ENCODE data around the gene VCX2.
"Not testable (repeated sequence)": the region's sequence is repeated elsewhere in the genome, so short reads cannot be mapped to it uniquely, and the experiment has no call there.

The VCX2 gene

GRCh38 chrX:8171169-8171568 is at the start of gene VCX2:
Gene VCX2, minus strand, starts transcription at chrX:8171267. Its CDS starts 624 bp downstream, at chrX:8170643.
- DNase-seq, result not testable (repeated sequence)

DNA sequence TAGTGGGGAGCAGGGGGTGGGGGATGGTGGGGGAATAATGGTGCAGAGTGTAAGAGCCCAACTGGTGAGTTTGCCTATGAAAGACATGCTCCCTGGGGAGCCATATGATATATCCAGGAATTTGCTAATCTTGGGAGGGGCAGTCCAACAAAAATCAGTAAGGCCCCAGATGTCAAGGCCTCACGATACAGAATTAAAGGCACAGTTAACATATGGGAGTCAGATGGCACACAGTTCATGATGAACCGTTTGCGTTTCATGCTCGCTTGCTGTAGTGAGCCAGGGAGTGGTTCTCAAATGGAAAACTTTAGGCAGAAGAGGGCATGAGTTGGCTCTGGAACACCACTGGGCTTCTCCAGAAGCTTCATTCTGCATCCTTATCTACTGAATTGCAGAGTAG is 33.9 kb upstream of the VCX2 start:
- no peak for DNase-seq

GRCh38 chrX:8204169-8204935 is 33.3 kb upstream of the VCX2 start:
- no peak for DNase-seq

GRCh38 chrX:8201896-8202331 is 30.8 kb upstream of the VCX2 start:
- peak in 24 of 51 donors; percentile 0 to 43 (median 6) for DNase-seq

- DNase-seq, result no peak
Measured at GRCh38 chrX:8196776-8197175, 25.7 kb upstream of the VCX2 start.

DNA sequence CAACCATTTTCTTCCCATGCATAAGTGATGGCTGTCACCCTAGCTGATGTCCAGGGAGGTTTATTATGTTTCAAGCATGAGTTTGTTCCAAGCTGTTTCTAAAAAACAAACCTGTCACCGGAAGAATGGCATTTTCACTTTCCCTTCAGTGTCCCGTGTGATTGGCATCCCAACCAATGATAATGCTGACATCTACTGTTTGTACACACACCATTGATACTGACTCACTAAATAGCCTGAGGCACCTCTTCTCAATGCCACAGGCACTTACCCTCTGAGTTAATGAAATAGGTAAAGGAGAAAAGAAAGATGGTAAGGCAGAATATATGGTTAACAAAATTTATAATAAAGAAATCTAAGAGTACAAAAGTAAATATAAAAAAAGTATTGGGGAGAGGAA is 23.1 kb upstream of the VCX2 start:
- no peak for DNase-seq

DNA sequence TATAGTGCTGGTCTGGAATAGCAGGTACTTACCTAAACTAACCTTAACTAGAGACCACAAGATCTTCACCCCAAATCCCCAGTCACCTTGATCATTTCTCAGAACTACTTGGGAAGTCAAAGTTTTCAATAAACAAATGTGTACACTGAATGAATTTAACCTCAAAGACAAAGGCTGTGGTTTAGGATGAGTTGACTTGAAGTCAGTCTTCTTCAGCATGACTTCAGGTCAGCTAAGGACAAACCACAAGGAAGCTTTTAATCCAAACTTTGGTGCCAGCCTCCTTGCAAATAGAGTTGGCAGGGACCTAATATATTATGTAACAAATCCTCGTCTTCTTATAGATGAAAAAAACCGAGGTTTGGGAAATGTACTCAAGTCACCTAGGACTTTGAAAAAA is 21.2 kb upstream of the VCX2 start:
- no peak for DNase-seq

DNA sequence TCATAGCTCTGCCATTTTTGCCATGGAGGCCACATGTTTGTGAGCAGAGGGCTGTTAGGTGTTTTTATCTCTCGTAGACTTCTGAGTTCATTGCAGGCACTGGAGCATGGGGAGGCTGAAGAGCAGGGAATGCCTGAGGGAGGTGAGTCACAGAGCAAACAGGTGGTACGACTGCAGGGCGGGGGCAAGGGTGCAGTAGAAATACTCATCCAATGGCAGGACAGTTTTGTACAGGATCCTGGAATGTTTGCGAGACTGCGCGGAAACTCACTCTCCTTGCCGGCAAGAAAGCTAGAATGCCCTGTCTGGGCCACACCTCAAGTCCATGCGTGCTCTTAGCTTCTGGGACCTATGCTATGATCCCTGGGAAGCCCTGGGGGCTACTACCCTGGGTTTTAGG is 20.0 kb upstream of the VCX2 start:
- DNase-seq, result no peak

- DNase-seq, result no peak
Measured at GRCh38 chrX:8190341-8190830, 19.3 kb upstream of the VCX2 start.

- DNase-seq, result no peak
Measured at GRCh38 chrX:8189096-8189830, 18.2 kb upstream of the VCX2 start.

DNA sequence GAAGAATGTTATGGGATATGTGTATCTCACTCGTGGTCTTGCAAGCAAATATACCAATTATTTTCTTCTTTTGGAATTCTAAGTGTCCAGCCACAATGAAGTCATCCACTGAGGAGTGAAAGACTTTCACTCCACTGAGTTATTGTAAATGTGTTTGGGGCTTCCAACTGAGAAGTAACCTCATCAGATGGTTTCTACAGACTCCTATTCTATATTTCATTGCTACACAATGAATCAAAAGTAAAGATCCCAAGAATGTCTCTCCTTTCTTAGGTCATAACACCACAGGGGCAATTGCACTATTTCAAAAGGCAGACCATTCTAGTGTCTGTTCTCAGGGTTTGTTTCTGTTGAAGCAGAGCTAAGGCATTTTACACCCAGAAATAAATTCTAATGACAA is 12.3 kb upstream of the VCX2 start:
- DNase-seq, result no peak

- DNase-seq, result no peak
Measured at GRCh38 chrX:8179656-8180055, 8.6 kb upstream of the VCX2 start.

DNA sequence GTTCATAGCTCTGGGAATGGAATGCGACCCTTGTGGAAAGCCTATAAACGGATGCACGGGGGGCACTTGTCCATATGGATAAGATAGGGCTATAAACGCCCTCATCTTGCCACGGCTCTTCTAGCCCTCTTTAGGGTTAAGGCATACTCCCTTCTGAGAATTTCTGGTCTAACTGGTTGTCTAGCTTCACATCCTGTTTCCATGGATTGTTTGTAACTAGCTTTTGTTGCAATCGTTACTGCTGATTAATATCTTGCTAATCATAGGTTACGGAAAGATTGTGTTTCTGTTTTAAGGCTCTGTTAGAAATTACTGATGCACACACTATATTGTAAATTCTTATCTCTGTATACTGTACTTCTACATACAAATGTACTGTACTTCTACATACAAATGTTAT is 17.1 kb downstream of the VCX2 start:
- DNase-seq, result not testable (repeated sequence)

- no peak for DNase-seq
Measured at GRCh38 chrX:8147226-8147625, 23.8 kb downstream of the VCX2 start.

DNA sequence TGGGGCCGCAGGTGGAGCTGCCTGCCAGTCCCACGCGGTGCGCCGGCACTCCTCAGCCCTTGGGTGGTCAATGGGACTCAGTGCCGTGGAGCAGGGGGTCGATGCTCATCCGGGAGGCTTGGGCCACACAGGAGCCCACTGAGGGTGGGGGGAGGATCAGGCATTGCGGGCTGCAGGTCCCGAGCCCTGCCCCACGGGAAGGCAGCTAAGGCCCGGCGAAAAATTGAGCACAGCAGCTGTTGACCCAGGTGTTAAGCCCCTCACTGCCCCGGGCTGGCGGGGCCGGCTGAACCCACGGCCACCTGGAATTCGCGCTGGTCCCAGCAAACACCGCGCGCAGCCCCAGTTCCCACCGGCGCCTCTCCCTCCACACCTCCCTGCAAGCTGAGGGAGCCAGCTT is 26.1 kb downstream of the VCX2 start:
- DNase-seq, result no peak

GRCh38 chrX:8141896-8142295 is 29.2 kb downstream of the VCX2 start:
- no peak for DNase-seq

- no peak for DNase-seq
Measured at GRCh38 chrX:8140986-8141744, 29.9 kb downstream of the VCX2 start.

- DNase-seq, result no peak
Measured at GRCh38 chrX:8139716-8140115, 31.4 kb downstream of the VCX2 start.

DNA sequence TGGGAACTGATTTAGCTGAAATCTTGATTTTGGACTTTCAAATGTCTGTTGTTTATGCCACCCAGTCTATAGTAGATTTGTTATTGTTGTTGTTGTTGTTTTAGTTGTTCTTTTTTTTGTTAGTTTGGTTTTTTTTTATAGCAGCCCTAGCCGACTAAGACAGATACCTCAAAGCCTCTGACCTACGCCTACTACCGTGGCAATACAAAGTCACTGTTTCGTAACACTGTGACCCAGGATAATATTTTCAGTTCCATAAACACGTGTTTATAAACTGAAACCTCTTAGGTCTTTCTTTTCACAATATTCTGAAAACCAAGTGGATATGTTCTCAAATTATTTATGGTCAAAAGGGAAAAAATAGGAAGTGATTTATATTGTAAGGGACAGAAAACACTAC is 32.8 kb downstream of the VCX2 start:
- no peak for DNase-seq

DNA sequence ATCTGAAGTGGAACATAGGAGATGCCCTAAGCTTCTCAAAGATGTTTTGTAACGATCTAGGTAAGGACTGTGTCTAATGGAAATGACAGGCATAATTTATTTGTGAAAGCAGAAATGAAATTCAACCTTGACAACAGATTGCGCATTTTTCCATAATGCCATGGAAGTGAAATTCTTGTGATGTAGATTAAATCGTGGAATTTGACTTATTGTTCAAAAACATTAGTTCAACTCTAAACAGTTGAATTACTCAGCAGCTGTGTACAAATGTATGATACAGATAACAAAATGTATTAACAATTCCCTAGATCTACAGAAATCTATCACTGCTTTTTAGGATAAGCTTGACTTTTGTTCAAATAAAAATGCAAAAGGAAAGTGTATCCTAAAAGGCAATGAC is 44.4 kb downstream of the VCX2 start:
- no peak for DNase-seq

- DNase-seq, result no peak
Measured at GRCh38 chrX:8126092-8126491, 45.0 kb downstream of the VCX2 start.

DNA sequence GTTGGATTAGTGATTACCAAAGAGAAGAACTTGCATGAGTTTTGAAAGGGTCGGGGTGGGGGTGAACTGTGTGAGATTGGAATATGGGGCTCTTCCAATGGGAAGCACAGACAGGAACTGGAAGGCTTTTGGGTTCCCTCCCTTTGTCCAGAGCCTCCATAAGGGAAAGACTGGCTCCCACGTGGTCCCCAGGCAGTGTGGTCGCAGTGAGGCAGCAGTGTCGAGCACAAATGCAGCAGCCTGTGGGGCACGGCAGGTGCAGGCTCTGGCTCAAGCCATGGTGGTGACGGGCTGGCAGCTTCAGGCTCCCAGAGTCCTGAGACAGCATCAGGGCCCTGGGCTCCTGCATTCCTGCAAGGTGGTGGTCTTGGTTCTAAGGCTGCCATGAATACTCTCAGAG is 45.5 kb downstream of the VCX2 start:
- no peak for DNase-seq

Measured in hypothalamus (tissue), 51 donors.